ENCODE results near the gene RAB36.
A peak's percentile ranks its signal among the peaks of the same experiment; 100 is the strongest.

The RAB36 gene

GRCh38 chr22:23142546-23143105, 2.7 kb upstream of the RAB36 start:
- Histone ChIP-seq H3K36me3 (no peaks in the 10 kb centered on the region), H3K27ac (no peak overlapping the region), H3K4me3 (no peak overlapping the region), H3K4me1 (peaks cover 0 to 47% (median 19%) of the 10 kb centered on the region in 4 donors), H3K9me3 (no peaks in the 10 kb centered on the region), H3K27me3 (no peaks in the 10 kb centered on the region)
- DNase-seq, result no peak
- intact Hi-C loops (cut with DNase I; ENCODE audit: low total_unique reads), result no loop called here
- TF ChIP-seq CTCF (IDR thresholded peaks at IDR 0.05), result no peak

GRCh38 chr22:23143119-23143518, 2.2 kb upstream of the RAB36 start:
- DNase-seq, result no peak
- Histone ChIP-seq H3K4me3 (no peak overlapping the region), H3K27me3 (no peaks in the 10 kb centered on the region), H3K9me3 (no peaks in the 10 kb centered on the region), H3K36me3 (no peaks in the 10 kb centered on the region), H3K4me1 (peaks cover 0 to 51% (median 24%) of the 10 kb centered on the region in 4 donors), H3K27ac (no peak overlapping the region)
- intact Hi-C loops (cut with DNase I; ENCODE audit: low total_unique reads), result no loop called here
- no peak for TF ChIP-seq CTCF (IDR thresholded peaks at IDR 0.05)

- intact Hi-C loops (cut with DNase I; ENCODE audit: low total_unique reads), result no loop called here
- Histone ChIP-seq H3K27me3 (no peaks in the 10 kb centered on the region), H3K36me3 (no peaks in the 10 kb centered on the region), H3K4me1 (peaks cover 0 to 56% (median 28%) of the 10 kb centered on the region in 4 donors), H3K4me3 (peak overlapping the region; percentile 41 to 55), H3K27ac (peak overlapping the region; percentile 64 to 80), H3K9me3 (no peaks in the 10 kb centered on the region)
- DNase-seq, result no peak
- no peak for TF ChIP-seq CTCF (IDR thresholded peaks at IDR 0.05)
These were observed 845 bp upstream of the RAB36 start for GRCh38 chr22:23144432-23144831.

DNA sequence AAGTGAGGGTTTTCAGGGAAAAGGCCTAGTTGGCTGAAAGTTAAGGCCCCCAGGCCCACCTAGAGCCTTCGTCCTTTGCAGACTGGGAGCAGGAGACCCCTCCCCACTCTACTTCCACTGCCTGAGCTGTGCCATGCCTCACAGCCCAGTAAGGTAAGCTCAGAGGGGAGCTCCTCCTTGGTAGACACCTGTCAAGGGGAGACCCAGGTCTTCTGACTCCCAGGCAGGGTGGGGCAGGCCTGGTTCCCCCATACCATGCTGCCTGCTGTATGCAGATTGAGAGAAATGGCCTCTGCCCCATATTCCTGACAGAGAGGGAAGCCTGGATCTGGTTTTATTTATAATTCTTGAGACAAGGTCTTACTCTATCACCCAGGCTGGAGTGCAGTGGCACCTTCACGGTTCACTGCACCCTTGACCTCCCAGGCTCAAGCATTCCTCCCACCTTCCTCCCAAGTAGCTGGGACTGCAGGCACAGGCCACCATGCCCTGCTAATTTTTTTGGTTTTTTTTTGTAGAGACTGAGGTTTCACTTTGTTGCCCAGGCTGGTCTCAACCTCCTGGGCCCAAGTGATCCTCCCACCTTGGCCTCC, 697 bp downstream of the RAB36 start:
- Histone ChIP-seq H3K36me3 (peaks cover 0 to 13% (median 0%) of the 10 kb centered on the region in 3 donors), H3K9me3 (no peaks in the 10 kb centered on the region), H3K27me3 (no peaks in the 10 kb centered on the region), H3K4me1 (peaks cover 0 to 56% (median 28%) of the 10 kb centered on the region in 4 donors), H3K27ac (peak overlapping the region; percentile 64 to 80), H3K4me3 (peak overlapping the region; percentile 41 to 55)
- intact Hi-C loops (cut with DNase I; ENCODE audit: low total_unique reads), result loop anchor here (5.0 kb wide), 1 partner anchor 79 kb away; no protein-coding TSS in a partner anchor
- no peak for TF ChIP-seq CTCF (IDR thresholded peaks at IDR 0.05)
- no peak for DNase-seq

DNA sequence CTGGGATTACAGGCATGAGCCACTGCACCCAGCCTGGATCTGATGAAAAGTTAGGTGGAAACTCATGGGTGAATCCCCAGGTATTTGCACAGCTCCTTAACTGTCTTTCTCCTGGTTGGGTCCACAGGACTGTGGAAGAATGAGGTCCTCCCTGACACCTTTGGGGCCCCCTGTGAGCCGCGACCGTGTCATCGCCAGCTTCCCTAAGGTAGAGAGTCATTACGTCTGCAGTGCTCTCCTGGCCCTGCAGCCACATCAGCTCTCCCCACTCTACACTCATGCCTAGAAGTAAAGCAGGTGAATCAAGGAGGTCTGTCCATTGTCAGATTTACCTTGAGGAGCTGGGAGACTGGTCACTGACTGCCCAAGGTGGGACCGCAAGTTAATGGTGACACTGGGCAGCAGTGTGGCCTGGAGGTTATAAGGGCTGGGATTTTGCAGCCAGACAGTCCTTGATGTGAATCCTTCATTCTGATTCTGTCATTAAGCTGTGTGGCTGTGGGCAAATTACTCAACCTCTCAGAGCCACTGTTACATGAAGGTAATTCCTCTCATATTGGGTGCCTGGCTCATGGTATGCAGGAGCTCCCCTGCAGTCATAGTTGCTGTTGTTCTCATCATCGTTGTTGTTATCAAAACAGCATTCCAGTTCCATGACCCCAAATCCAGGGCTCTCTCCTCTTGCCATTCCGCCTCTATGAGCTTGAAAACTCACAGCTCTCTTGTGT, 1.4 kb downstream of the RAB36 start:
- no peak for DNase-seq
- Histone ChIP-seq H3K9me3 (no peaks in the 10 kb centered on the region), H3K4me3 (no peak overlapping the region), H3K27me3 (no peaks in the 10 kb centered on the region), H3K36me3 (peaks cover 0 to 20% (median 0%) of the 10 kb centered on the region in 3 donors), H3K27ac (peak overlapping the region in 1 of 2 donors; percentile 64), H3K4me1 (peaks cover 0 to 55% (median 27%) of the 10 kb centered on the region in 4 donors)
- intact Hi-C loops (cut with DNase I; ENCODE audit: low total_unique reads), result loop anchor here (5.0 kb wide), 1 partner anchor 79 kb away; no protein-coding TSS in a partner anchor
- no peak for TF ChIP-seq CTCF (IDR thresholded peaks at IDR 0.05)
